C4-2B (cell line): ENCODE results near the gene HOXC10.

Experiments used
- CTCF ChIP-seq: fragments of 450-650 bp; conservative IDR thresholded peaks from 2 replicates; pipeline ENCODE4 v1.5.1; 2017; ENCODE audit warnings: mild to moderate bottlenecking
- ZFX ChIP-seq: fragments of 450-650 bp; IDR thresholded peaks from 2 replicates; pipeline ENCODE4 v1.6.1; 2017

DNA sequence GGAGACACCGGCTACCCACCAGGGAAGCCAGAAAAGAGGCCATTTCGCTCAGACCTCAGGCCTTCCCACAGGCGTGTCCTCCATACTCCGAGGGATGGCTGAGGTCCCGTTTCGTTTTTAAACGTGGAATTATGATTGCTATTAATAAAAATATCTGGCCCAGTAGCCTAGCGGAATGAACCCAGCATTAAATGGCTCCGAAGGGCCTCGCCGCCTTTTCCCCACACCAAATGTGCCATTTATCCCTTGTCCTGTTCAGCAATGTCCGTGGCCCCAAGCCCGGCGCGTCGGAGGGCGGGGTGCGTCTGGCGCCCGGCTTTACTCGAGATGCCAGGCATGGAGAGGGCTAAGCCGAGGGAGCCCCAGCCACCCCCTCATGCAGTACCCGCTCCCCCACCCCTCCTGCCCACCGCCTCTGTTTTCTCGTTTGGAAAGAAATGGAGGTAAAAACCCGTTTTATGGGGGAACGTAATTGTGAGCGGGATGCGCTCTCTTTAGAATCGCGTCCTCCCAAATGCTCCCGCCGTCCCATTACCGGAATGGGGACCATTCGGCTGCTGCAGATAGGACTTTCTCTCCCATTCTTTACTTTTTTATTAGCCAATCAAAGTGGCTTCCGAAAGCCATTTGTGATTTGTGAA, 29.6 kb downstream of the HOXC10 start:
- TF ChIP-seq CTCF = no peak
- TF ChIP-seq ZFX = no peak
